NCI-H460 (cell line): Measurements from ENCODE around the gene ZMIZ1. TPM values are rescaled to one million over a fixed set of nuclear protein-coding genes. Genes with fewer than 3 reads are reported as not detected.
"Not testable (repeated sequence)": the region's sequence is repeated elsewhere in the genome, so short reads cannot be mapped to it uniquely, and the experiment has no call there.

Experiments
- DNase-seq: peaks from one replicate; pipeline ENCODE4 v3.0.0-alpha.2; 2016; ENCODE audit warnings: low read depth; ENCODE audit errors: extremely low read depth
- total RNA-seq: library from RNA; depleted of rRNA; stranded (reverse); fragments of >200 nt; shearing (Covaris generic); gene quantifications from 2 replicates; pipeline ENCODE4 v1.2.3, GENCODE V29; 2014

ZMIZ1 gene
- total RNA-seq, 1 experiment from 2014 or later, result 33.8 TPM

DNA sequence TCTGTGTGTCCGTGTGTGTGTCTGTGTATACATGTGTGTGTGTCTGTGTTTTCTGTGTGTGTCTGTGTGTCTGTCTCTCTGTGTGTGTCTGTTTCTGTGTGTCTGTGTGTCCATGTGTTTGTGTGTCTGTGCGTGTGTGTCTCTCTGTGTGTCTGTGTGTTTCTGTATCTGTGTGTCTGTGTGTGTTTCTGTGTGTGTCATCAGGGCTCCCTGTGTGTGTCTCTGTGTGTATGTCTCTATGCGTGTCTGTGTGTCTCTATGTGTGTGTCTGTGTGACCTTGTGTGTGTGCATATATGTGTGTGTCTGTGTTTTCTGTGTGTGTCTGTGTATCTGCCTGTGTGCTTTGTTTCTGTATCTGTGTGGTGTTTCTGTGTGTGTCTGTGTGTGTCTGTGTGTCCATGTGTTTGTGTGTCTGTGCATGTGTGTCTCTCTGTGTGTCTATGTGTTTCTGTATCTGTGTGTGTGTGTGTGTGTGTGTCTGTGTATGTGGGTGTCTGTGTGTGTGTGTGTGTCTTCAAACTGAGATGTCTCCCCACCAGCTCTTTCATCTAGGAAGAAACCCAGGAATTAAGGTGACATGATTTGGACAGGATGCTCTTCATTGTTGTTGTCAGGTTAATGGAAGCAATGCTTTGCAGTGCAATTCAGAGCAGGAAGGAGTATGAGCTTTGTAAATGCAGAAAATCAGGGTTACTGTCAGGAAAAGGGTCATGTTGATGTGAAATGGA lies 257.8 kb downstream of the ZMIZ1 start:
- no peak for DNase-seq

DNA sequence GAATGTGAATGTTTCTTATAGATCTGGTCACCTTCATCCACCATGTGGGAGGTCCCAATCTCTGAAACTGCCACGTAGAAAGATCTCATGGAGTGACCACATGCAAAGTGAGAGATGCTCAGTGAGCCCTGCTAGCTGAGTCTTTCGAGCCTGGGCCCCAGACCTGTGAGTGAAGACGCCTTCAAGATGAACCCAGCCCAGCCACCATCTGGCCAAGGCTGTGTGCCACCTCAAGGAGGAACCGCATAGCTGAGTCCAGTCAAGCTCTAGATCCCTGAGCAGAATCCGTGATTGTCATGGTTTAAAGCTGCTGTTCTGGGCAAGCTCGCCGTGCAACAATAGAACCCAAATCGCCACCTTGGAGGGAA lies 258.3 kb downstream of the ZMIZ1 start:
- no peak for DNase-seq

DNA sequence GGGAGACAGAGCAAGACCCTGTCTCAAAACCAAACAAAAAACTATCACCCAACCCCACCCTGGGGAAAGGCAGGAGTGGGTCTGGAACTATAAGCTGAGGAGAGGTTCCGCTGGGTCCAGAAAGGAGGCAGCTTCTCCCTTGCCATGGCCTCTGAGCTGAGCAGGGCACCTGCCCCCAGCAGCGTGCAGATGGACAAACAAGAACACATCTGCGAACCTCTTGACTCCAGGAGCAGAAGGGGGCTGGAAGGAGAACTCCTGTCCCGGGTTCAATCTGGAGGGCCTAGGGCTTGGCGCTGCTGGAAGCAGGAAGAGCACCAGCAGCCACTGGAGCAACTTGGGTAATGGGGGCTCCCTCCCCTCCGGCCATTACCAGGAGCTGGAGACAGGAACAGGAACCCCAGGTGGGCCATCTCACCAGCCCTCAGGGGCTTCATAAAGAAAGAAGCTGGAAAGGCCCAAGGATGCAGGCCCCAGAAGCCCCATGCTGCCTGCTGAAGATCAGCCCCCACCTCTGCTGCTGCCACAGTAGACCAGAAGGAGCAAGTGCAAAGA lies 259.5 kb downstream of the ZMIZ1 start:
- DNase-seq, result no peak

DNA sequence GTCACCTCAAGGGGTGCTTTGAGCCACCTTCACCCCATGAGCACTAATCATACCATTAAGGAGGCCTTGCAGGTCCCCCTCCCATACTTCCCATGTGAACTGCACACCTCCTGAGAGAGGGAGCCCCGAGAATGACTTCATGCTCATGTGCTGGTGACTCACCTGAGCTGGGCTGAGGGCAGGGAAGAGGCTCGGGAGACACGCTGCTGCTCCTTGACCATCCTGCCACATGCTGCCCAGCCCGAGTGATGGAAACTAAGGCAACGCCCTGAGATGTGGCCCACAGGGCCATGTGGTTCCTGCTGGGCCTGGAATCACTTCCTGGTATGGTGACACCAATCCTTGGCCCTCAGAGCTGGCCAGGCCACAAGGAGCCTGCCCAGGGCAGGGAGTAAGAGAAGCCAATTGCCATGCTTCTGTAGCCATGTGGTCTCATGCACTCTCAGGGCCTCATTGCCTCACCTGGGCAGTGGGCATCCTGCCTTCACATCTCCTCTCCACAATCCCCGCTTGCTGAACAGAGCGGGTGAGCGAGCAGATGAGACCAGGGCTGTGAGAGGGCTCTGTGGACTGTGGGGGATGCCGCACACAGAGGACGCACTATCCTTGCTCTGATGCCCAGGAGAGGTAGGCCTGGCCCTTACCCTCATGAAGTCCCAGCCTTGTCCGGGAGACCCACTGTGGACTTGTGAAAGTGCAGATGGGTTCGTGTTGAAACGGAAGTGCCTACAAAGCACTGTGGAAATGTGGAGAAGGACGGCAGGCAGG lies 260.2 kb downstream of the ZMIZ1 start:
- DNase-seq, result no peak

DNA sequence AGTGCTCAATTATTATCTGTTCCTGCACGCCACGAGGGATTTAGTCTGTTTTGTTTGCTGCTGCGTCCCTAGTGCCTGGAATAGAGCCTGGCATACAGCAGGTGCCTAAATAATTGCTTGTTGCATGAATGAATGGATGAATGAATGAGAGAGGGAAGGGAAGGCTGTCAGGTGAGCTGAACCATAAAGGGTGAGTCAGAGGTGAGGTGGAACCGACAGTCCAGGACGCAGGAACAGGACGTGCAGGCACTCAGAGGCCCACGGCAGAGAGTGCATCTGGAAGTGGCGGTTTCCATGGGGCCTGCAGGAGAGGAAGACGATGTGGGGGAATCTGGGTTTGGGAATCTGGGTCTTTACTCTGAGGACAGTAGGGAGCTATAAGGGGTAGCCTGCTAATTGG lies 260.8 kb downstream of the ZMIZ1 start:
- no peak for DNase-seq

DNA sequence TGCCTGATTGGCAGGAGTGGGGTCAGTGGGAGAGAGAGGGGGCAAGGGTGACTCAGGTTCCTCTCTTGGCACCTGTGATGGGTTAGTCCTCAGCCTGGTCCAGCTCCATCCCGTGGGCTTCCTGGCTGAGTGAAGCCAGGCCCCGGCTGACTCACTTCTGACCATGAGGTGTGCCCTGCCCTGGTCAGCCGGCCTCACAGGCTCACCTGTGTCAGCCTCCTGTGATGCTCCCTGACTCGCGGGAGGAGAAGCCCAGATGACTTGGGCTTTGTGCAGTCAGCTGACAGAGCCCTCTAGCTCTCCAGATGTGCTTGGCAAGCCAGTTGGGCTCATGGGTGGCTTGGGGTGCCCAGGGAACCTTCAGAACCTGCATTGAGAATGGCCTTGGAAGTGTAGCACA lies 262.5 kb downstream of the ZMIZ1 start:
- DNase-seq, result no peak

DNA sequence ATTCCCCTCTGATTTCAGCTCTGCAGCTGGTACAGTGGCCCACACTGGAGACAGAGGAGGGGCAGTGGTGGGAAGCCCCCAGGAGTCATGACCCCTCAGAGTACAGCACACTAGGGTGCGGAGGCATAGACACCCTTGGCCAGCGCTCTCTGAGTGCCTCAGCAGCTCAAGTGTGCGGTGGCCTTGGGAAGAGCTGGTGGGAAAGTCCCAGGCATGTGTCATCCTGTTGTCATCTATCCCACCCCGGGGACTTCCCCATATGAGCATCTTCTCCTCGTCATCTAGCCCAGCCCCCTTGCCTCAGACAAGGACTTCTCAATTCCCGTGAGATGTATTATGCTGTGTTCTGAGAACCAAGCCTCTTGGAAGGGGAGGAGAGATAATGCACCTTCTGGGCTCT lies 262.9 kb downstream of the ZMIZ1 start:
- DNase-seq, result no peak

DNA sequence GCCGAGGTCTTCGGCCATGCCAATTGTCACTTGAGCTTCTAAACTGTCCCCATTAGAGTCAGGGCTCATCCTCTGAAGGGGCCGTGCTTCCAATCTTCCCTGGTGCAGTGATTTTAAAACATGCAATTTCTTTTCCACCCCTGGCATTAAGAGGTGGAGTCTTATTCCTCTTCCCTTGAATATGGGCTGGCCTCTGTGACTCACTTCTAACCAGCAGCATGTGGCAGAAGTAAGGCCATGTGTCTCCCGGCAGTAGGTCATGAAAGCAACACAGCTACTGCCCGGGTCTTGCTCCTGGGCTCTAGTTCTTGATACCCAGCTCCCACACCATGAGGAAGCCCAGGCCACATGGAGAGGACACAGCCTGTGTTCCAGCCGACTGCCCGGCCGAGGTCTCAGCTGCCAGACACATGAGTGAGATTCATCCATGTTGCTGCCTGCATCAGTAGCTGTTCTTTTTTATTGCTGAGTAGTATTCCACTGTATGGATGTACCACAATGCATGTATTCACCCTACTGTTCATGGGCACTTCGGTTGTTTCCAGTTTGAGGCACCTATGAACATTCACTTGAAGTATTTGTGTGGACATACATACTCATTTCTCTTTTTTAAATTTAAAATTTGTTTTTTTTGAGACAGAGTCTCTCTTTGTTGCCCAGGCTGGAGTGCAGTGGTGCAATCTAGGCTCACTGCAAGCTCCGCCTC lies 264.0 kb downstream of the ZMIZ1 start:
- DNase-seq, result not testable (repeated sequence)

DNA sequence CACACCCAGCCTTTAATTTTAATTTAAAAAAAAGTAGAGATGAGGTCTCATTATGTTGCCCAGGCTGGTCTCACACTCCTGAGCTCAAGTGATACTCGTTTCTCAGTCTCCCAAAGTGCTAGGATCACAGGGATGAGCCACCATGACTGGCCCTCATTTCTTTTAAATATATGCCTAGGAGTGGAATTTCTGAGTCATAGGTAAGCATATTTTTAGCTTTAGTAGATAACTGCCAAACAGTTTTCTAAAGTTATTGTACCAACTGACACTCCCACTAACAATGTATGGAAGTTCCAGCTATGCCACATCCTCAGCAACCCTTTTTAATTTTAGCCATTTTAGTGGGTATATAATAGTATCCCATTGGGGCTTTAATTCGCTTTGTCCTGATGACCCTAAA lies 264.7 kb downstream of the ZMIZ1 start:
- no peak for DNase-seq

DNA sequence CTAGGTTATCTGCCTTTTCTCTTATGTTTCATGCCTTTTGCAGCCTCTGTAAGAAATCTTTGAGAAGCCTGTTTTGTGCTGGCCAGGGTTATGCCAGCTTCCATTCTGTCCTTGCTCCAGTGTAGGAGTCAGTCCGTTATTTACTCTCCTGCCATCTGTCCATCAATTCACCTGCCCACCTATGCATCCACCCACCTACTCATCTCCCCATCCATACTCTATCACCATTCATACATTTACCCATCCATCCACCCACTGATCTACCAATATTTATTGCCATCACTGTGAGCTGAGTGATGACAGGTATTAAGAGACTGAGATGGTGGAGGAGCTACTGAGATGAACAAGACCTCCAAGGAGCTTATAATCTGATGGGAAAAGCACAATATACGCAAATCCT lies 265.8 kb downstream of the ZMIZ1 start:
- no peak for DNase-seq

DNA sequence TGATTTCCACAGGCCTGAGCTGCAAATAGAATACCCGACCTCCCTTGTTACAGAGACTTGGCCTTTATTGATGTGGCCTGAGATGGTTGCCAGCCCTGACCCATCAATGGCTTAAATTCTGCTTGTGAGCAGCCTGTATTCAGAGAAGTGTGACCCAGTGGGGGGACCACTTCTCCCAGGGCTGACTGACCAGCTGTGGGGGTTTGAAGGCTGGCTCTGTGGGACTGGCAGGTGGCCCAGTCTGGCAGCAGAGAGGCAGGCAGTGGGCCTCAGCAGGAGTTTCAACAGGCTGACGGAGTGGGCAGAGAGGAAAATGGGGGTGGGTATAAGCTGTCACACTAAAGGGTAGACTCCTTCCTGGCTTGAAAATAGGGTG lies 266.3 kb downstream of the ZMIZ1 start:
- no peak for DNase-seq

DNA sequence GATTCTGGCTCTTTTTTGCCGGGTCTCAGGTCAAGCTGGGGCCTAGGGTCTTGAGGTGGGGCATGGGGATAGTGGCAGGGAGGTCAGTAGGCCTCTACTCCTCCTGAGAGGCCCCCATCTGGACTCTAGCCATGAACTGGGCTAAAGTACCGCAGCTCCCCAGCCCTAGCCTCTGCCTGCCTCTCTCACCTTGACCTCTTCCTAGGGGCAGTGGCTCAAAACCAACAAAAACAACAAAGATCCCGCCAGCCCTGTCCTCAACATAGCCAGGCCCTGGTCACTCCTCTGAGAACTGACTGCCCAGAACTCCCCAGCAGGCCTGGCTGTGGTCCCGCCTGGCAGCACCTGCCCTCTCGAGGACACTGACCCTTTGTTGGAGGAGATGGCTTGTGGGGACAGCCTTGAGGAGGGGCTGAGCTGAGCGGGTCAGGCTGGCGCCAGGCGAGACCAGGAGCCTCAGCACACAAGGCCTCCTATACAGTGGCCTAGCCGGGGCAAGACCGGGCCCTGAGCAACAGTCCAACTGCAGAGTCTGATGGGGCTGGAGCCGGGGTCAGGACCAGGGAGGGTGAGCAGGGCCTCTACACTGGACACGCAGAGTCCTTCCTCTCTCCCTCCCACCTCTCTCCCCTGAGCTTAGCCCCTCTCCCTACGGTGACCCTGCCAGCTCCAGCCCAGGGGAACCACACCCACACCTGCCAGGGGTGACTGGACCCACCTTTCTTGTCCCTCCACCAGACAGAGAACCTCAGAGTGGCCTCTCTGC lies 266.9 kb downstream of the ZMIZ1 start:
- DNase-seq, result no peak

DNA sequence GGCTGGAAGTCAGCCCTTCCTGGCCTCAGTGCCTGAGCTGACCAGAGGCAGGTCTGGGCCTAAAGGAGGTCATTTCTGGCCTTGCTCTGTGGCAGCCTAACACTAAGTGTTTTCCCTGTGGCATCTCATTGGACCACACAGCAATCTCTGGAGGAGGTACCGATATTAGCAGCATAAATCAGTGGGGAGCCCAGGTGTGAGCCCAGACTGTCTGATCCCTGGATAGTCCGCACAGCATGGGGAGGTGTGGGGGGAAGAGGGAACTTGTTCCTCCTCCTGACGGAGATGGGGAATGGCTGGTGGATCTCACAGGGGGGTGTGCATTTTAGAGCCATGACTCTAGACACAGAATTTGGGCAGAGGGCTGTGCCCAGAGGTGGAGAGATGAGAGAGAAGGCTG lies 267.5 kb downstream of the ZMIZ1 start:
- no peak for DNase-seq

DNA sequence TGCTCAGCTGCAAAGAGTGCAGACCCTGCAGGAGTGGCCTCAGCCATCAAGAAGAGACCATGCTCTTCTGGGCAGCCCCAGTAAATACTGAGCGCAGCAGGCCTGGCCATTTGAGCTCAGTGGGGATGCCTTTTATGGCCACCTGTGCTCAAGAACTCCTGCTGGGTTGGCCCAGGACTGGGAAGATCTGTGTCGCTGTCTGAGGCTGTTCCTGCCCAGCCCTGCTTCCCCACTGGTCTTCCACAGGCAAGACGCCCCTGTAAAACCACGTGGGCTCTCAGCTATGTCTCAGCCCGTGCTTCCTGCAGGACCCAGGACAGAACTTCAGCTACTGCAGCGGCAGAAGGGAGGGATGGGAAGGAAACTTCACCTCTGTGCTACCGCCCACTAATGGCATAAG lies 268.0 kb downstream of the ZMIZ1 start:
- DNase-seq, result no peak

DNA sequence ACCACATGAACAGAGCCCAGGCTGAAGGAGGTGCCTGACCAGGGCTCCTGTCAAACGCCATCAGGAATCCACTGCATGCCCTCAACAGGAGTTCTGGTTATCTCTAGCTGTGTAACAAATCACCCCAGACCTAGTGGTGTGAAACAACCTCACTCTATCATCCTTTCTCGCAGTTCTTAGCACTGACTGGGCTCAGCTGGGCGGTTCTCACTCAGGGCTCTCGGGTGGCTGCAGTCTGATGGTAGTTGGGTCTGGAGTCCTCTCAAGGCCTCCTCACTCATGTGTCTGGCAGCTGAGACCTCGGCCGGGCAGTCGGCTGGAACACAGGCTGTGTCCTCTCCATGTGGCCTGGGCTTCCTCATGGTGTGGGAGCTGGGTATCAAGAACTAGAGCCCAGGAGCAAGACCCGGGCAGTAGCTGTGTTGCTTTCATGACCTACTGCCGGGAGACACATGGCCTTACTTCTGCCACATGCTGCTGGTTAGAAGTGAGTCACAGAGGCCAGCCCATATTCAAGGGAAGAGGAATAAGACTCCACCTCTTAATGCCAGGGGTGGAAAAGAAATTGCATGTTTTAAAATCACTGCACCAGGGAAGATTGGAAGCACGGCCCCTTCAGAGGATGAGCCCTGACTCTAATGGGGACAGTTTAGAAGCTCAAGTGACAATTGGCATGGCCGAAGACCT lies 269.2 kb downstream of the ZMIZ1 start:
- not testable (repeated sequence) for DNase-seq

DNA sequence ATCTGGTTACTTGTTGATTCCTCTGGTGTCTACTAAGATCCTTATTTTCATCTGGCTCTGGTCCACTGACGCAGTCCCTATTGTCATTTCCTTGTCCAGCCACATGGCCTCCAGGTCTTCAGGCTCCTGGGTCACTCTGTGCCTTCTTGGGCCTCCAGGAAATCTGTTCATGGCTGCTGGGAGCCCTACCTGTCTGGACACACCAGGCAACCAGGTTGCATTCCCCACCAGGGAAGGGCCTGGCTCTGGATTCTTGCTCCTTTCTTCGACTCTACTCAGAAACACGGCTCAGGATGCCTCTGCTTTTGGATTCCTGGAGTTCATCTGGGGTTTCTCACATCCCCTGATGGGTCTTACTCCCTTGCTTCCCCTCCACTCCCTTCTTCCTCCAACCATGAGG lies 270.5 kb downstream of the ZMIZ1 start:
- DNase-seq, result no peak

DNA sequence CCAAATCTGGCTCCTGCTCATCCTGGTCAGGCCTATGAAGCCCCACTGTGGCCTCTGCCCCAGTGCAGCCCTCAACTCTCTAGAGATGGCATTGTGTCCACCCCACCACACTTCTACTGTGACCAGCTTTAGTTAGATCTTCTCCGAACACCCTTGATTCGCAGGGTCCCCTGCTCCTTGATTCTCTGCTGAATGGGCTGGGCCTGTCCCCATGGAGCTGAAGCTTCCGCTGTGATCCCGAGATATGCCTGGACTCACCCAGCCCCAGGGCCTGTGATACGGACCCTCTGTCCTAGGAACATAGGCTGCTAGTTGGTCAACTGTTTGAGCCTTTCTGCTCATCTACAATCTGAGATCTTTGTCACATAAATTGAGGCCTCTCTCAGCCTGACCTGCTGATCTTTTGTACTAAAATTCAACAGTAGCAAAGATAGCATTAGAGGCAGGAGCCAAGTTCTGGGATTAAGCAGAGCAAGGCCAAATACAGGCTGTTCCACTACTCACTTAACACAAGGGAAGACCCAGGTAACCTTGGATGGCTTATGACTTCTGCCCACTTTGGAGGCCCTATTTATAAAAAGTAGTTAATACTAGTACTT lies 272.0 kb downstream of the ZMIZ1 start:
- DNase-seq, result no peak

DNA sequence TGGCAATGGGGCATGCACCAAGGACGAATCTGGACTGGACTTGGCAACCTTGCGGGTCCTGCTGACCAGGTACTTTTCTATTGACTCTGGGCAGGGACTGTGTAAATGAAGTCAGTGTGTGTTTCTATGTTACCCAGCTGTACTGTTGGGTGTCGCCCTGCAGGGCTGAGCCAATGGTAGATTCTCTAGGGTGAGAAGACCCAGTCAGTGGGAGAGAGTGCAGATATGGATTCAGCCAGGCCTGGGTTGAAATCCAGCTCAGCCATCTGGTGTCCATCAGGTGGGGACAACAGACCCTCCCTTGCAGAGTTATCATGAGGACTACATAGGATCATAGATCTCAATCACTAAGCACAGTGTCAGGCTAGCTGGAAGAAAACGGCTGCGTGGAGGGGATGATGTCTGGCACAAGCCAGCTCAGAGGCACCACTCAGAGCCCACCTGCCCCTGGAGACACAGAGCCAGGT lies 273.6 kb downstream of the ZMIZ1 start:
- DNase-seq, result no peak

DNA sequence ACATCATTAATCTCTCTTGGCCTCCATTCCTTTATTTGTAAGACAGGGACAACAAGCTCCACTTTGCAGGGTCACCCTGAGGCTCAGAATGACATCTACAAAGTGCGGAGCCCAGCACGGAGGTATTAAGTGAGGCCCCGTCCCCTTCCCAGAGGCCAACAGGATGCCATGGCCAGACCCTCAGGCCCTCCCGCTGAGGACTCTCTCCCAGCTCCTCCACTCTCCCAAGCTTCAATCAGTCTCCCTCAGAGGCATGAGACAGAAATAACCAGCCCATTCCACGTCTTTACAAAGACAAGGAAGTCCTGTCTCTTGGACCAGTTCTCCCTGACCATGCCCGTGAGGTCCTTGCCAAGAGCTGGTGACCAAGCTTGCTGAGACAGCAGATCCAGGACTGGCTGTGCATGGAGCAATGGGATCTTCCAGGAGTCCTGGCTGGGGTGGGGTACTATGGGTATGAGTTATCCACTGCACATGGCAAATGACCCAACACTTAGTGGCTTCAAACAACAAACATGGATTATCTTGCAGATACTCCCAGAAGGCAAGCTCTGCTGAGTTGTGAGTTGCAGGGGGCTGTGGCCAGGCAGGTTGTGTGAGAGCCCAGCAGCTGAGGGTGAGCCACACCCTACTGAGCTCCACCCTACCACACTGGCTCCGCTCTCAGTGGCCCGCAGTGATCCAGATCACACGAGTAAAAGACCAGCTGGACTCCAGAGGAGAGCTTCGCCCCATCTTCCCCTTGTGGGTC lies 274.2 kb downstream of the ZMIZ1 start:
- DNase-seq, result no peak
